ENCODE data around the gene RNF11.

The RNF11 gene

DNA sequence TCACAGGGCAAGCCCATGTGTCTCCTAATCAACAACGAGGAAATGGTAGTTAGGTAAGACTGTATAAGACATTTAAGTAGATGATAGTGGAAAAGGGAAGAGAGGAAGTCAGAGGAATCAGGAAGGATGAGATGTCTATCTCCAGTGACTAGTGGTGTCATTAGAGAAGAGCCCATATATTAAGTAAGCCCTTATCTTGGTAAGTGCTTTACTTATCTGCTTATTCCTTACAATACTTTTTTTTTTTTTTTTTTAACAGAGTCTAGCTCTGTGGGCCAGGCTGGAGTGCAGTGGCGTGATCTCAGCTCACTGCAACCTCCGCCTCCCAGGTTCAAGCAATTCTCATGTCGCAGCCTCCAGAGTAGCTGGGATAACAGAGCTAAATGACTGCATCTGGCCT lies 29.5 kb downstream of the RNF11 start:
- DNase-seq (ENCODE audit: low spot score), result no peak

DNA sequence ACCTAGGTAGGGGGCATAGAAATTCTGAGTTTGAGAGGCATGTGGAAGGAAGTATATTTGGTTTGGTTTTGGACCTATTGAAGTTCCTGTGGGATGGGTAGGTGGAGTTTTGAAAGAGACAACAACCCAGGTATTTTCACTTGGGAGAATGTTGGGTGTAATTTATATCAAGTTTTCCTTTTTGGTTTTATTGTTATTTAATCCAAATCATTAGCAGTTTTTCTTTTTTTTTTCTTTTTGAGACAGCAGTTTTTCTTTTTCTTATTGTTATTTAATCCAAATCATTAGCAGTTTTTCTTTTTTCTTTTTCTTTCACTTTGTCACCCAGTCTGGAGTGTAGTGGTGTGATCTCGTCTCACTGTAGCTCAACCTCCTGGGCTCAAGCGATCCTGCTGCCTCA lies 30.1 kb downstream of the RNF11 start:
- DNase-seq (ENCODE audit: low spot score), result no peak

DNA sequence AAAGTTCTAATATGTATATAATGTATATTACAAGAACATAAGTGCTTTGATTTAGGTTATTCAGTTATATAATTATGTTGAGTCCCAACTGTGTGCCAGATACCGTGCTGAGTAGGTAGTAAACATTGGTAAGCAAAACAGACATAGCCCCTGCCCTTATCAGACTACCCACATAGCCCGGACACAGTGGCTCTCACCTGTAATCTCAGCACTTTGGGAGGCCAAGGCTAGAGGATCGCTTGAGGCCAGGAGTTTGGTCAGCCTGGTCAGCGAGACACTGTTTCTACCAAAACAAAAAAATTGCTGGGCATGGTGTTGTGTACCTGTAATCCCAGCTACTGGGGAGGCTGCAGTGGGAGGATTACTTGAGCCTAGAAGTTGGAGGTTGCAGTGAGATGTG lies 30.7 kb downstream of the RNF11 start:
- DNase-seq (ENCODE audit: low spot score), result no peak

DNA sequence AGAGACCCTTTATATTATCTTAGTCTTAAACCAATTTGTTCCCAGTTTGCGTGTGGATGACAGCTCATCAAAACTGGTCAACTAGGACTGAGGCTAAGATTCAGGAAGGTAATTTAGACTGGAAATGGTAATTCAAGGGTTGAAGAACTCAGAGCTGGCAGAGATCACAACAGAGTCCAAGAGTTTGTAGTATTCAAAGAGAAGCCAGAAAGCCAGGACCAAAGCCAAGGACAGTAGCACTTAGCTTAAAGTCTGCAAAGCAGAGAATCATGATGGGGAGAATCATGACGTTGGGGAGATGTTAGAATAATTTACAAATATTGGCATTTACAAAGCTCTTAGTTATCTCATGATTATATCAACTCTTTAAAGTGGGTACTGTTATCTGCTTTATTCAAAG lies 32.6 kb downstream of the RNF11 start:
- DNase-seq (ENCODE audit: low spot score), result no peak

DNA sequence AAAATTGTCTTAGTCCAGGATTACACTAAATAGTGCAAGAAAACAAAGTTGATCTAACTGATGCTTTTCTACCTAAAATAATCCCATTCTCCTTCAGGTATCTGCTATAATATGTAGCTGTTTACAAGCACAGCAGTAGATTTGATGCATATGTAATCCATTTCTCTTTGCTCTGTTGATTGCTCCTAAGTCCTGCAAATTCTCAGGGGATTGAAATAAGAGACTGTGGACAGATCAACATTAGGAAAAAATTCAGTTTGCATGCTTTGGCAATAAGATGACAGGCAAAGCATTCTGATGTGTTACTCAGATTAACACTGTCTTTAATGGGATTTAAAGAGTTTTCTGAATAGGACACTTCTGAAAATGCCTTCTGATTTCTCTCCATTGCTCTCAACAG lies 34.7 kb downstream of the RNF11 start:
- no peak for DNase-seq (ENCODE audit: low spot score)

DNA sequence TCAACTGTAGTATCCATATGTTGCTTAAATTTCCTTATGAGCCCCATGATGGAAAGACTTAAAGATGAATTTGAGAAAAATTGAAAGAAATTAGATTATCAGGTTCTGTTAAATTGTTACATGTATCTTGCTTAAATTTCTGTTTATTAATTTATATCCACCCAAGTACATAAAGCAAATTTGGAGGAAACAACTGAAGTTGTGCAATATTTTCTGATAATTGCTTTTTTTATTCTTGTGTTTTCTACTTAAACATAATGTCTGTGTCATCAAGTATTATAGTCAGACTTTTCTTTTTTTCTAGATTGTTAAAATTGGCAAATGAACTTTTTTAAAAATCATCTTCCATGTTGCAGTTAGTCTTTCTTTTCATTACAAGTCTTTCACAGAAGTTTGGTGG lies 36.8 kb downstream of the RNF11 start:
- DNase-seq (ENCODE audit: low spot score), result no peak

DNA sequence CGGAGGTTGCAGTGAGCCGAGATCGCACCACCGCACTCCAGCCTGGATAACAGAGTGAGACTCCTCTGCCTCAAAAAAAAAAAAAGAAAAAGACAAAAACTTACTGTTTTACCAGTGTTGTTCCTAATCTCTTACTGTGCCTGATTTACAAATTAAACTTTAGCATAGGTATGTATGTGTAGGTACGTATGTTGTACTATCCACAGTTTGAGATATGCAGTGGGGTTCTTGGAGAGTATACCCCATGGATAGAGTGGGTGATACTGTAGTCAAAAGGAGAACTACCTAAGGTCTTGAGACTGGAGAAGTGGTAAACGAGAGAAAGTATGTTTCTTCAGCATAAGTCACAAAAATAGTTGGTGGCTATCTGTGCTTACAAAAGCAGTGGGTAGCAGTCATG lies 38.6 kb downstream of the RNF11 start:
- DNase-seq (ENCODE audit: low spot score), result no peak

DNA sequence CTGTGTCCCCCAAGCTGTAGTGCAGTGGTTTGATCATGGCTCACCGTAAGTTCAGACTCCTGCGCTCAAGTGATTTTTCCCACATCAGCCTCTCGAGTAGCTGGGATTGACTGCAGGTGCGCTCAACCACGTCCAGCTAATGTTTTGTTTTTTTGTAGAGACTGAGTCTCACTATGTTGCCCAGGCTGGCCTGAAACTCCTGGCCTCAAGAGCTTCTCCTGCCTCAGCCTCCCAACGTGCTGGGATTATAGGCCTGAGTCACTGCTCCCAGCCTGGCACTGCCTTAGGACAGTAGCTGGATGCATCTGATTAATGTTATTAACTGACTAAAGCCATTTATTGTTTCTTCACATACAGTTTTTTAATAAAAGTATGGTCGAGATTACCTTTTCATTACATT lies 40.2 kb downstream of the RNF11 start:
- DNase-seq (ENCODE audit: low spot score), result no peak

DNA sequence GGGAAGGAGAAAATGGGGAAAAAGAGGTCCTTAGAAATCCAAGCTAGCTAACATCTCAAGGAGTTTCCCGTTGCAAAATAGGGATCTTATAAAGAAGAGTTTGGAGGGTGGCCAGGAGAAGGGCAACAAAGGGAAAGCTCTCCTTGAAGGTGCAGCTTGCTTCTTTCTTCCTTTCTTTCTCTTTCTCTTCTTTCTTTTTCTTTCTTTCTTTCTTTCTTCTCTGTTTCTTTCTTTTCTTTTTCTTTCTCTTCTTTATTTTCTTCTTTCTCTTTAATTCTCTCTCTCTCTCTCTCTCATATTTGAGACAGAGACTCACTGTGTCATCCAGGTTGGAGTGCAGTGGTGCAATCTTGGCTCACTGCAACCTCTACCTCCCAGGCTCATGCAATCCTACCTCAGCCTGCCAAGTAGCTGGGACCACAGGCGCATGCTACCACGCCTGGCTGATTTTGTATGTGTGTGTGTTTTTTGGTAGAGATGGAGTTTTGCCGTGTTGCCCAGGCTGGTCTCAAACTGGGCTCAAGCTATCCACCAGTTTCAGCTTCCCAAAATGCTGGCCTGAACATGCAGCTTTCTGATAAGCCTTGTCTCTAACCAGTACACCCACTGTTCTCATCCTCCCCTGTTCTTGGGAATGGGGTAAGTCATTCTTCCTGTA lies 44.4 kb downstream of the RNF11 start:
- no peak for DNase-seq (ENCODE audit: low spot score)

DNA sequence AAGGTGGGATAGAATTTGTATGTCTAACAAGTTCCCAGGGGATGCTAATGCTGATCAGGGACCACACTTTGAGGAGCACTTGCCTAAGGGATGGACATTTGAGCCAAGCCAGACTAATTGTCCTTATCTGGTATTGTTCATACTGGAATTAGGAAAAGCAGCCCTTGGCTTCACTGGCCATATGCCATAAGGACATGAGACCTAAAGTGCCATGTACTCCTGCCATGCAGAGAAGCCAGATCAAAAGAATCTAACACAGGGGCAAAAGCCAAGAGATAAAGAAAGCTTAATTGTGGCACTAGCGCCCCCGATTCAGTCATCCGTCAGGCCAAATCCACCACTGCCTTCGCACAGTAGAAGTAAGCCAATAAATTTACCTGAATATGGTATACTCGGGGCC lies 45.7 kb downstream of the RNF11 start:
- no peak for DNase-seq (ENCODE audit: low spot score)

DNA sequence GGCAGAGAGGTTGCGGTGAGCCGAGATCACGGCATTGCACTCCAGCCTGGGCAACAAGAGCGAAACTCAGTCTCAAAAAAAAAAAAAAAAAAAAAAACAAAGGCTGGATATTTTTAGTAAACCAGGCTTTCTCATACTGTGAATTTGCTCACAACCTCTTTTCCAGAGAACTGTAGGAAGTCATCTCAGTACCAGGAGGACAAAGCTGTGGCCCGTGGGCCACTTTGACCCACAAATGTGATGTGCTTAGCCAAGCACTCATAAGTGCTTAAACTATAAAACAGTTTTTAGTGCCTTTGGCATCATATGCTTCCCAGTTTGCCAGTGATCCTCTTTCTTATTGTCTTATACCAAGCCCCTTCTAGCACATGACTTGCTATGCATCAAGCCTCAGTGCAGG lies 46.5 kb downstream of the RNF11 start:
- no peak for DNase-seq (ENCODE audit: low spot score)

DNA sequence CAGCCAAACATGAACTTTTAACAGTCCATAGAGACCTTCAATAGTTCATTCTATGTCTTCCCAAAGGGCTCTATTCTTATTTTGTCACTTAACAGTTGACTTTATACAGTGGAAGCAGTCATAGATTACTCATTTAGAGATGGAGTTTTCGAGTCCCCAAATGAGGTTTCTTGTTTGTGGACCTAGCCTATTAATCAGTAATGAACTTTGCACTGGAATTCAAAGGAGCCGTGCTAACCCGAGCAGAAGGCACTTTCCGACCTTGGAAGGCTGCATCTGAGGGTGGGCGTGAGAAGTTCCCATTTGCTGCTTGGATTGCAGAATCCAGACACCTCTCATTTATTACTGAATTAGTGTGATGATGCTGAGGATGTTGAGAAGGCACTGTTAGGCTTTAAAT lies 47.9 kb downstream of the RNF11 start:
- DNase-seq (ENCODE audit: low spot score), result no peak

DNA sequence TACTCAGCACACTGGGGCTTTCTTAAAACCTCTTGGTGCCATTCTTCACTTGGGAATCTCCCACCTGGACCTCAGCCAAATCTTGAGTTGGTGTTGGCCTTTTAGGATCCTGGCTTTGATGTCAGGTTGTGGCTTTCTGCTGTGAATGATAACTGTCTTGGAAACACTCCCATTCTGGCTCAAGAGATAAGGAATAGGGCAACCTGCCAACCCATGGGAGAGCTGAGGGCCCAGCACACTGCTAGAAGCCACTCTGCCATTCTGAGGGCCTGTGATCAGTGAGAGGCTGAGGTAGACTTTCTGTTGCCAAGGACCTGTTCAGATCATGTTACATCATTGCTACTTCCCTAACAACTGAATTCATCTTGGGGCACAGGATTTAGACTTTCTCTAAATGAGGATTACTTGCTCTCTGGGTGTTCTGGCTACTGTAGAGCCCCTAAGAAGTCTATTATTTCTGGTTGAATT lies 48.4 kb downstream of the RNF11 start:
- DNase-seq (ENCODE audit: low spot score), result no peak

DNA sequence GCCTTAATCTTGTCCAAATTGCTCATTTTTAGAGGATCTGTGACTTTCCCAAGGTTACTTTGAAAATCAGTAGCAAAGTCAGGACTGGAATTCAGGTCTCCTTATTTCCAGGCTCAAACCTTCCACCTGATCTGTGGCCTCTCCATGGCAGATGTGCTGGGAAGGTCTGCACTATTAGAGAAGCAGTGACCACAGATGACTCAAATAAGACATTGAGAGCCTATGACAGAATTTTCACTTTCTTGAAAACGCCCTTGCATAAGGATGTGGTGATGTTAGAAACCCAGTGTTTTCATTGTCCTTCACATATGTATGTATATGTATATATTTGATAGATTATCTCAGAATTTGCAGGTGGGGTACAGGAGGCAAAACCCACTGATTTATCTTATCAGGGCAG lies 49.0 kb downstream of the RNF11 start:
- no peak for DNase-seq (ENCODE audit: low spot score)

DNA sequence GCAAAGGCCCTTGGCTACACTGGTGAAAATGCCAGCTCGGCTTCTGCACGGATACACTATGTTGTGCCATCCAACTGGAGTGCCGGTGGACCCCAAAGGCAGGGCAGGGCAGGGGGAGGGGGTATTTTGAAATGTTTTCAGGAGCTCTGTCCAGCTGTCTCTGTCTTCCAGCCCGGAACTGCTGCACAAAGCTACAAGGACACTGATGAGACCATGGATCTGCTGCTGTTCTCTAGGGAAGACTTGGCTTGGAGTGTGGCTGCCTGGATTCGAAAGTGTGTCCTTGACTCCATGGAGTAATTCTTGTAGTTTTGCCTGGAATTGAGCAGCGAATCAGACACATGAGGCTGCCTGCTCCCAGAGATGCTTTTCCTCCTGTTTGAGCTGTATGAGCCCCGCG lies 51.9 kb downstream of the RNF11 start:
- no peak for DNase-seq (ENCODE audit: low spot score)

DNA sequence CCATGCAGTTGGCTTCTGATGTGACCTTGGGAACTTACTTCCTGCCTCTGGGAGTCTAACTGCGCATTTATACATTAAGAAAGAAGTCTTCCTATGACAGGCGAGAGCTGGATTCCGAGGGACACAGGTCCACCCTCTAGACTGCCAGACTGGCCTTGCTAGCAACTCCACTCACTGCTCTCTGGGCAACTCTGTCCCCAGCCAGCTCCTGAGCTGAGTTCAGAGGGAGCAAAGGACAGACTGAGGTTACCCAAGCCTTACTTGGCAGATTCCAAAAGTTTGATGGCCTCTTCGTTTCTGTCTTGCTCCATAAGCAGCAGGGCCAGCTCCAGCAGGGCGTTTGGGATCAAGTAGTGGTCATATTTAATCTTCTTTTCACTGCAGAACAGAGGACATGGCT lies 52.5 kb downstream of the RNF11 start:
- DNase-seq (ENCODE audit: low spot score), result no peak

DNA sequence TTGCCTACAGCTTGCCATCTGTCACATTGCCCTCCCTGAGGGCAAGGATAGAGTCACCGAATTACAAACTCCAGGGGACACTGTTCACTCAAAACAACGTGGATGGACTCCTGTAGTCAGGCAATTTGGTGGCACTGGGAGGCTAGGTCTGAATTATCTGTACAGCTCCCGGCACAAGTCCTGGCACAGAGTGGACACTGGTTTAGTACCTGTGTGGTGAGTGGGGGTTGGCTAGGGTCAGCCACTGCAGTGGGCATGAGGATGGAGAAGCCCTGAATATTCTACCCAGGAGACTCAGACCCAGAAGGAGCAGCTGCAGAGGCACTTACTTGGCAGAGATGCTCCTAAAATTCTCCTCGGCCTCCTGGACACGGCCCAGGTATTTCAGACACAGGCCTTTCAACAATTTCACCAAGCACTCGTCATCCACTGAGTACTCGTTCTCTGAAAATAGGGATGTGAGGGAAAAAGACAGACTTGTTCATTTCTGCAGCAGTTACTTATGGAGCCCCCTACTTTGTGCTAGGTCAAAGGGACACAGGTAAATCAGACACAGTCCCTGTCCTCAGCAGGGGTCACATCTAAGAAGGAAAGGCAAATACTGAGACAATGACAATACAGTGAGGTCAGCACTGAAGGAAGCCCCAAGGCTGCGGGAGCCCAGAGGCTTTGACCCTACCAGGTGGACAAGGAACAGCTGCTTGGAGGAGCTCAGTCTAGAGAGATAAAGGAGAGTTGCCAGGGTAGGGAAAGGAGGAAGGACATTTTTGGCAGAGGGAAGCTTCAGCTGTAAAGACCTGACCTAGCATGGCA lies 53.8 kb downstream of the RNF11 start:
- DNase-seq (ENCODE audit: low spot score), result no peak

DNA sequence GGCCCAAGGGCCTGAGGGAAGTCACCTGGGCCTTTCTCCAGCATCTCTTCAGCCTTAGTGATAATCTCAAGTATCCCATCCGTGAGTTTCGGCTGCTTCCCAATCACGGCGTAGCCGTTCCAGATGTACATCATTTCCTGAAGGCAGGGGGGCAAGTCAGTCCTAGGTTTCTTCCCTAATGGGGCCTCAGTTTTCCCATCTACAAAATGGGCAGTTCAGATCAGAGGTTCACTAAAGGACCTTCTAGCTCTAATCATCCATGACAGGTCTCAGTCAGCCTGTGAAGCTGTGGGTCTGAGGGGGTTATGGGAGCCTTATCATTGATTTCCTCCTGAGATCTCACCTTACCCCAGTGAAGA lies 54.4 kb downstream of the RNF11 start:
- DNase-seq (ENCODE audit: low spot score), result no peak

DNA sequence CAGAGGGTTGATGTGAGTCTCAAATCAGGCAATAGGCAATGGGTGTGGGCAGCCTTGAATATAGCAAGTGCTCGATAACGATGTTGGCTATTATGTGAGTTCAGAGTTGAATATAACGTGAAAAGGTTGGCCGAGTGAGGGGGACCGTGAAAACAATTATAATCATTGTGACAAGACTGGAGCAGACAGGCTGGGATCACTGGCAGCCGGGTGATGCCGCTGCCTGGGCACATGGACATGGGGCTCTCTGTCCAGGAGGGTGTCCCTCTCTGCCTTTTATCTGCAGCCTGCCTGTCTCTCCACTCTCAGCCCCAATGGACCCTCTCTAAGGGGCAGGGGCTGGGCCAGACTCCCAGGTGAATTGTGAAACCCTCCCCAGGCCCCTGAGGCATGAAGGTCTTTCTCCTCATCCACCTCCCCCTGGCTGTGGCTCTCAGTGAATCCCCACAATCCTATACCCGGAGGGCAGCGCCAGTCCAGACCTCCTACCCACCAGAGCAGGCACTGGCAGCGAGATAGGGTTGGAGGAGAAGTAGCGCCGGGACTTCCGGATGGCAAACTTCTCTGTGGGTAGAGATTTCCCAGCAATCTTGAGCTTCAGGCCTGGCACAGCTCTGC lies 57.9 kb downstream of the RNF11 start:
- DNase-seq (ENCODE audit: low spot score), result no peak

DNA sequence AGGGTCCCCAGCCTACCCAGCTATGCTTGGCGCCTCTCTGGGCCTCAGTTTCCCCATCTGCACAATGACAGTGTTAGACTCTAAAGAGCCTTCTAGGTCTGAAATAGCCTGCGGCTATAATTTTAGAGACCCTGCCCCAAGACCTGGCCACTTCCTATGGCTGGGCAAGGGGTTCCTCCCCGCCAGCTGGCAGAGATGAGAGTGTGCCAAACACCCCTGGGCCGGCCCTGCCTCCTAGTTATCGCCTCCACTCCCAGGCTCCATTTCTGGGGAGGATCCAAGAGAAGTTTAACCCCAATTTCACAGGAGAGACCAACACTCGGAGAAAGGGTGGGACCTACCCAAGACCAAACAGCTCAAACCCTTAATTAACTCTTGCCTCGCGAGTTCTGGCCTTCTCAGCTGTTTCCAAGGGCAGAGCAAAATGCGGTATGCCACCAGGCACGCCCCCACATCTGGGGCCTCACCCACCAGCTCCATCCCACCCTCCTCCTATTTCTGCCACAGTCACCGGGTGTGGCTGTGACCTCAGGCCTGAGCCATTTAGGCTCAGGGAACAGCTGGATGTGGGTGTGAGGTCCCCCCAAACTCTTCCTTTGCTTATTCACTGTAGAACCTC lies 58.6 kb downstream of the RNF11 start:
- no peak for DNase-seq (ENCODE audit: low spot score)

DNA sequence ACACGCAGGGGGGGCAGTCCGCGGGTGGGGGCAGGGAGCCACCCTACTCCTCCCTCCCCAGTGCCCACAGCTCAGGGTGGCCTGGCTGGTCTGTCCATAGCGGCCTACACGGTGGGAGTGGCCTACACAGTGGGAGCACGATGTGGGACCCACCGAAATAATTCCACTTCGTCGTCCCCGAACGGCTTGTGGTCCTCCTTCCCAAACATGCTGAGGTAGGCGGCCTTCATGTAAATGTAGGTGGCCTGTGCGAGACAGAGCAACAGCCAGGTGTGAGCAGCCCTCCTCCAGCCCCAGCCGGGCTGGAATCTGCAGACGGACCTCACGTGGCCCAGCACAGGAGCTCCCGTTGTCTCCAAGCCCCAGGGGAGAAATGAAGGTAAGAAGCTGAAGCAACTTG lies 59.9 kb downstream of the RNF11 start:
- DNase-seq (ENCODE audit: low spot score), result no peak

DNA sequence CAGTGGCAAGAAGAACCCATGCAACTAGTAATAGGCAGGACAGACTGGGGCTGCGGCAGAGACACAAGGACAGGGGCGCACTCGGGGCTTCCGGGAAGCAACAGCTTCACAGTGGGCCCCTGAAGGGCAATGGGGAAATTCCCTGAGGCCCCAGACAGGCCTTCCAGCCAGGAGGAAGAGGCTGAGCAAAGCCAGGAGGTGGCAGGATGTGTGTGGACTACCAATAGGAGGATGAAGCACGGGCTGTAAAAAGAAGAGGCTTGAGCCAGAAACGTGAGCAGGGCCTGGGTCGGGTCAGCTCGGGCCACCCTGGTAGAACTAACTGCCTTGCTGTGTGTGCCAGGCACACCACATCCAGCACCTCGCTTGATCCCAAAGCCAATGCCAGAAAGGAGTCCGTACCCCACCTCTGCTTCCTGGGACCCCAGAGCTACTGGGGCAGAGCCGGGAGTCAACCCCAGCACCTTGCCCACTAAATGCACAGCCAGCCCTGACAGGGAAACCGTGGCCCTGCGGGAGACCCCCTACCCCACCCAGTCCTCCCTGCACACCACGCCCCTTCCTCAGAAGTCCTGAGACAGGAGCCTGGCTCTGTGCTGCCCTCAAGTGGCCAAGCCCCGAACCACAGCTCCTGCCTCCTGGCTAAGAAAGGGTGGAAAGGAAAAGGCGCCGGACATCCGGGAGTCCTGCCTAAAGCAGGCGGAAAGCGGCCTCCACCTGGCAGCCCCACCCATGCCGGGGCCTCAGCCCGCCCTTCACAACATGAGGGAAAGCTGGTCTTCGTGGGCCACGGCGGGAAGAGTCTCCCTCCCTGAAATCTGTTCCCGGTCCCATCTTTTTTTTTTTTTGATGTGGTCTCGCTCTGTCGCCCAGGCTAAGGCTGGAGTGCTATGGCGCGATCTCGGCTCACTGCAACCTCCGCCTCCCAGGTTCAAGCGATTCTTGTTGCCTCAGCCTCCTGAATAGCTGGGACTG lies 60.6 kb downstream of the RNF11 start:
- DNase-seq (ENCODE audit: low spot score), result peak; percentile 60

All from CD4-positive, alpha-beta T cell treated with Interleukin-6 at 100 ng/mL for 8 hours (primary cell).